HG02623 (cell line): ENCODE data around the gene IGF1R.

Experiments
- ATAC-seq: cut with Tn5 transposase; IDR thresholded peaks from one replicate; pipeline ENCODE4 v1.9.1; 2021; ENCODE audit warnings: moderate library complexity; ENCODE audit not compliant: unreplicated experiment

The IGF1R gene

GRCh38 chr15:98853617-98854420 lies 205.5 kb downstream of the IGF1R start:
- ATAC-seq: no peak

- ATAC-seq: no peak
These were observed 206.2 kb downstream of the IGF1R start for GRCh38 chr15:98854496-98854895.

GRCh38 chr15:98855067-98855814 lies 206.9 kb downstream of the IGF1R start:
- no peak for ATAC-seq

- no peak for ATAC-seq
These were observed 207.6 kb downstream of the IGF1R start for GRCh38 chr15:98855815-98856531.

- ATAC-seq: no peak
These were observed 208.2 kb downstream of the IGF1R start for GRCh38 chr15:98856532-98856907.

- ATAC-seq: no peak
These were observed 210.3 kb downstream of the IGF1R start for GRCh38 chr15:98858610-98859023.

- ATAC-seq: no peak
These were observed 210.8 kb downstream of the IGF1R start for GRCh38 chr15:98859149-98859548.

- ATAC-seq: no peak
These were observed 212.1 kb downstream of the IGF1R start for GRCh38 chr15:98860281-98861041.

GRCh38 chr15:98861188-98861587 lies 212.8 kb downstream of the IGF1R start:
- no peak for ATAC-seq

GRCh38 chr15:98863983-98864382 lies 215.6 kb downstream of the IGF1R start:
- no peak for ATAC-seq

GRCh38 chr15:98865397-98866339 lies 217.3 kb downstream of the IGF1R start:
- ATAC-seq: peak; percentile 90

- ATAC-seq: no peak
These were observed 218.2 kb downstream of the IGF1R start for GRCh38 chr15:98866511-98866910.

- no peak for ATAC-seq
These were observed 220.2 kb downstream of the IGF1R start for GRCh38 chr15:98868564-98868963.

GRCh38 chr15:98870788-98871187 lies 222.4 kb downstream of the IGF1R start:
- ATAC-seq: no peak

- ATAC-seq: no peak
These were observed 224.4 kb downstream of the IGF1R start for GRCh38 chr15:98872774-98873173.

- ATAC-seq: no peak
These were observed 225.3 kb downstream of the IGF1R start for GRCh38 chr15:98873441-98874218.

- ATAC-seq: no peak
These were observed 226.0 kb downstream of the IGF1R start for GRCh38 chr15:98874370-98874769.

- no peak for ATAC-seq
These were observed 226.4 kb downstream of the IGF1R start for GRCh38 chr15:98874773-98875172.

- no peak for ATAC-seq
These were observed 227.0 kb downstream of the IGF1R start for GRCh38 chr15:98875309-98875708.
